Thoracic aorta (tissue), 2 donors: ENCODE data around the gene MRPS11. TPM values are rescaled to one million over a fixed set of nuclear protein-coding genes. Genes with fewer than 3 reads are reported as not detected.
"Not testable (repeated sequence)": the region's sequence is repeated elsewhere in the genome, so short reads cannot be mapped to it uniquely, and the experiment has no call there.

Experiments used
- ATAC-seq: fragments of 150-250 bp; one replicate; pipeline ENCODE4 v1.8.0; 2017; ENCODE audit warnings: low read depth; ENCODE audit not compliant: insufficient number of reproducible peaks, low FRiP score
- DNase-seq: peaks from one replicate; pipeline ENCODE4 v3.0.0-alpha.2; 2020; ENCODE audit warnings: low spot score
- H3K27ac ChIP-seq, 2 donors: fragments of 200-600 bp; sonication (generic); 1 replicate in 1 of 2; 2 replicates in 1 of 2; pipeline ENCODE4 v1.5.1; 2016; ENCODE audit warnings: mild to moderate bottlenecking in 2 of 2, moderate library complexity in 2 of 2
- H3K27me3 ChIP-seq: fragments of 200-600 bp; sonication (generic); replicated peaks from 2 replicates; pipeline ENCODE4 v1.6.0; 2016; ENCODE audit warnings: mild to moderate bottlenecking; ENCODE audit not compliant: insufficient read depth
- H3K36me3 ChIP-seq: fragments of 200-600 bp; sonication (generic); one replicate; pipeline ENCODE4 v1.5.1; 2016
- H3K4me1 ChIP-seq, 2 donors: fragments of 200-600 bp; sonication (generic); 1 replicate in 1 of 2; 2 replicates in 1 of 2; pipeline versions ENCODE4 v1.5.1 to v1.6.0; 2016; ENCODE audit warnings: low read depth in 2 of 2, mild to moderate bottlenecking in 1 of 2; ENCODE audit not compliant: control insufficient read depth in 1 of 2
- H3K4me3 ChIP-seq: fragments of 200-600 bp; sonication (generic); 2 replicates; pipeline ENCODE4 v1.5.1; 2016; ENCODE audit warnings: mild to moderate bottlenecking
- H3K9me3 ChIP-seq: fragments of 200-600 bp; sonication (generic); 2 replicates; pipeline ENCODE4 v1.5.1; 2016
- CTCF ChIP-seq: fragments of 200-600 bp; sonication (generic); IDR thresholded peaks from one replicate; pipeline ENCODE4 v1.5.1; 2019; ENCODE audit warnings: antibody characterized with exemption
- total RNA-seq, 2 donors: library from RNA; depleted of rRNA; stranded (reverse); fragments of >200 nt; gene quantifications; one replicate each; pipeline versions ENCODE4 v1.1.0 to v1.2.3, GENCODE V29; 2016

MRPS11 gene
- total RNA-seq, 2 donors from 2014 or later, result 8.5 to 37.9 TPM

GRCh38 chr15:88428805-88429605 lies 38.5 kb upstream of the MRPS11 start:
- no peaks in the 10 kb centered on the region for H3K36me3 ChIP-seq
- no peak overlapping the region for H3K27ac ChIP-seq
- no peak overlapping the region for H3K4me3 ChIP-seq
- no peaks in the 10 kb centered on the region for H3K4me1 ChIP-seq
- no peak for ATAC-seq
- no peak for DNase-seq
- H3K27me3 ChIP-seq, result no peaks in the 10 kb centered on the region
- no peak for TF ChIP-seq CTCF
- H3K9me3 ChIP-seq, result no peaks in the 10 kb centered on the region

GRCh38 chr15:88430051-88430450 lies 37.5 kb upstream of the MRPS11 start:
- no peak overlapping the region for H3K27ac ChIP-seq
- no peaks in the 10 kb centered on the region for H3K36me3 ChIP-seq
- no peaks in the 10 kb centered on the region for H3K4me1 ChIP-seq
- DNase-seq (no peak), ATAC-seq (no peak)
- H3K9me3 ChIP-seq, result no peaks in the 10 kb centered on the region
- TF ChIP-seq CTCF, result no peak
- no peaks in the 10 kb centered on the region for H3K27me3 ChIP-seq
- H3K4me3 ChIP-seq, result no peak overlapping the region

- H3K9me3 ChIP-seq, result no peaks in the 10 kb centered on the region
- TF ChIP-seq CTCF, result no peak
- no peaks in the 10 kb centered on the region for H3K4me1 ChIP-seq
- no peak for DNase-seq
- no peak overlapping the region for H3K4me3 ChIP-seq
- no peaks in the 10 kb centered on the region for H3K27me3 ChIP-seq
- no peak for ATAC-seq
- H3K36me3 ChIP-seq, result no peaks in the 10 kb centered on the region
- no peak overlapping the region for H3K27ac ChIP-seq
These were observed 36.1 kb upstream of the MRPS11 start for GRCh38 chr15:88431441-88431840.

GRCh38 chr15:88433046-88433685 lies 34.3 kb upstream of the MRPS11 start:
- Histone ChIP-seq H3K4me1 (no peaks in the 10 kb centered on the region), H3K9me3 (no peaks in the 10 kb centered on the region), H3K27me3 (no peaks in the 10 kb centered on the region), H3K27ac (no peak overlapping the region), H3K36me3 (no peaks in the 10 kb centered on the region), H3K4me3 (no peak overlapping the region)
- TF ChIP-seq CTCF, result no peak
- DNase-seq, result no peak
- ATAC-seq, result no peak

GRCh38 chr15:88434106-88434505 lies 33.4 kb upstream of the MRPS11 start:
- not testable (repeated sequence) for H3K9me3 ChIP-seq, H3K27me3 ChIP-seq, H3K27ac ChIP-seq, H3K36me3 ChIP-seq, DNase-seq, H3K4me1 ChIP-seq, H3K4me3 ChIP-seq, ATAC-seq
